Astrocyte (in vitro differentiated cells and primary cell): ENCODE data around the gene TMEM63B. TPM values are rescaled to one million over a fixed set of nuclear protein-coding genes. Genes with fewer than 3 reads are reported as not detected.

Experiments used
- DNase-seq: peaks from one replicate; pipeline ENCODE4 v3.0.0-alpha.2; 2010; ENCODE audit warnings: low read depth
- FAIRE-seq: peaks from 2 replicates; lab custom pipeline; 2011; peaks lifted over from hg19 to GRCh38; lab: Jason Lieb, UNC
- H2AFZ ChIP-seq: 2 replicates; pipeline ENCODE4 v1.6.0; 2012; ENCODE audit warnings: low read depth, low read length, inconsistent platforms
- H3K27ac ChIP-seq: 2 replicates; pipeline ENCODE4 v1.5.1; 2011; ENCODE audit warnings: low read depth, low read length, inconsistent platforms
- H3K27me3 ChIP-seq: 2 replicates; pipeline ENCODE4 v1.6.0; 2011; ENCODE audit warnings: low read length, inconsistent platforms; ENCODE audit not compliant: insufficient read depth
- H3K36me3 ChIP-seq: 2 replicates; pipeline ENCODE4 v1.5.1; 2011; ENCODE audit warnings: low read length, inconsistent platforms; ENCODE audit not compliant: insufficient read depth
- H3K4me1 ChIP-seq: 2 replicates; pipeline ENCODE4 v1.5.1; 2011; ENCODE audit warnings: low read length, inconsistent platforms; ENCODE audit not compliant: insufficient read depth
- H3K4me2 ChIP-seq: 2 replicates; pipeline ENCODE4 v1.6.0; 2012; ENCODE audit warnings: low read length, inconsistent platforms
- H3K4me3 ChIP-seq: 2 replicates; pipeline ENCODE4 v1.5.1; 2011; ENCODE audit warnings: low read depth, mild to moderate bottlenecking, low read length, inconsistent platforms; ENCODE audit not compliant: insufficient read depth
- H3K79me2 ChIP-seq: 2 replicates; pipeline ENCODE4 v1.6.0; 2012; ENCODE audit warnings: mild to moderate bottlenecking, low read length, inconsistent platforms; ENCODE audit not compliant: insufficient read depth
- H3K9ac ChIP-seq: 2 replicates; pipeline ENCODE4 v1.6.0; 2012; ENCODE audit warnings: mild to moderate bottlenecking, low read length, inconsistent platforms
- H3K9me3 ChIP-seq: 2 replicates; pipeline ENCODE4 v1.5.1; 2012; ENCODE audit warnings: low read depth, mild to moderate bottlenecking, low read length, inconsistent platforms; ENCODE audit not compliant: insufficient read depth
- H4K20me1 ChIP-seq: 2 replicates; pipeline ENCODE4 v1.6.0; 2012; ENCODE audit warnings: low read length, inconsistent platforms; ENCODE audit not compliant: insufficient read depth
- H3K27ac Mint-ChIP-seq: one replicate; pipeline ENCODE4 v1.8.0; 2021; ENCODE audit warnings: mild to moderate bottlenecking, mixed read lengths; ENCODE audit not compliant: unreplicated experiment
- H3K27me3 Mint-ChIP-seq: one replicate; pipeline ENCODE4 v1.8.0; 2021; ENCODE audit warnings: low read depth, mixed read lengths; ENCODE audit not compliant: unreplicated experiment
- H3K36me3 Mint-ChIP-seq: one replicate; pipeline ENCODE4 v1.8.0; 2021; ENCODE audit warnings: low read depth, mixed read lengths; ENCODE audit not compliant: unreplicated experiment
- H3K4me1 Mint-ChIP-seq: one replicate; pipeline ENCODE4 v1.8.0; 2021; ENCODE audit warnings: low read depth, mixed read lengths; ENCODE audit not compliant: unreplicated experiment
- H3K4me3 Mint-ChIP-seq: one replicate; pipeline ENCODE4 v1.8.0; 2021; ENCODE audit warnings: mild to moderate bottlenecking, moderate library complexity, mixed read lengths; ENCODE audit not compliant: unreplicated experiment
- H3K9me3 Mint-ChIP-seq: one replicate; pipeline ENCODE4 v1.8.0; 2021; ENCODE audit warnings: mild to moderate bottlenecking, mixed read lengths; ENCODE audit not compliant: unreplicated experiment
- EZH2 ChIP-seq: IDR thresholded peaks from 2 replicates; pipeline ENCODE4 v1.6.1; 2012; ENCODE audit warnings: mild to moderate bottlenecking, low read length, inconsistent platforms; ENCODE audit not compliant: insufficient read depth
- total RNA-seq: library from RNA; stranded (reverse); gene quantifications from 2 replicates; pipeline ENCODE4 v1.2.1, GENCODE V29; 2021
- TF ChIP-seq, protein P1 (sequence below): IDR thresholded peaks from 2 replicates; pipeline ENCODE4 v1.5.1; 2011; ENCODE audit warnings: low read depth, mild to moderate bottlenecking, inconsistent platforms, low read length, moderate library complexity; ENCODE audit not compliant: insufficient read depth

TMEM63B gene
- total RNA-seq, 1 donor from 2014 or later = 86.6 TPM

DNA sequence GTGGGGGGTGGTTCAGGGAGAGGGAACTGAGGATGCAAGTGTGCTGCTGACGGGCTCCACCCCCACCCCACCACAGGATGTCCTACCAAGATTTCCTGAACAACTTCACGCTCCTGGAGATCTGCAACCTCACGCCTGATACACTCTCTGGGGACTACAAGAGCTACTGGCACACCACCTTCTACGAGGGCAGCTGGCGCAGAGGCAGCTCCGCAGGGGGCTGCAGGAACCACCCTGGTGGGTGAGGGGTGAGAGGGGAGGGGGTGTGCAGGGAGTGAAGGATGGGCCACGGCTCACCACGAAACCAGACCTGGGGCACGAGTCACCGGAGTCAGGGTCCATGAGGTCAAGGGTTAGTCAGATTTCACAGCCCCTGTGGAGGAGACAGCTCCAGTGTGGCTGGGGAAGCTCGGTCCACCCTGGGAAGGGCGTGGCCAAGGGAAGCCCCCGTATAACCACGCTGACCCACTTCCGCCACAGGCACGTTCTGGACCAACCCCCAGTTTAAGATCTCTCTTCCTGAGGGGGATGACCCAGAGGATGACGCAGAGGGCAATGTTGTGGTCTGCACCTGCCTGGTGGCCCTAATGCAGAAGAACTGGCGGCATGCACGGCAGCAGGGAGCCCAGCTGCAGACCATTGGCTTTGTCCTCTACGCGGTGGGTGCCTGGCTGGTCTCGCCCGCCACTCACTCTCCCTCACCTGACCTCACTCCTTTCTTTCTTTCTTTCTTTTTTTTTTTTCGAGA is 49.6 kb downstream of the TMEM63B start:
- no peak overlapping the region for H3K4me3 Mint-ChIP-seq
- Histone ChIP-seq H2AFZ (no peak overlapping the region), H3K9ac (no peak overlapping the region), H3K4me3 (no peak overlapping the region), H3K27me3 (no peaks in the 10 kb centered on the region), H3K4me1 (peaks cover 20% of the 10 kb centered on the region), H3K79me2 (no peaks in the 10 kb centered on the region), H3K36me3 (no peaks in the 10 kb centered on the region), H3K4me2 (no peak overlapping the region), H3K9me3 (no peaks in the 10 kb centered on the region), H4K20me1 (no peaks in the 10 kb centered on the region), H3K27ac (no peak overlapping the region)
- no peaks in the 10 kb centered on the region for H3K36me3 Mint-ChIP-seq
- H3K4me1 Mint-ChIP-seq = peaks cover 8% of the 10 kb centered on the region
- TF ChIP-seq, protein P1, sequence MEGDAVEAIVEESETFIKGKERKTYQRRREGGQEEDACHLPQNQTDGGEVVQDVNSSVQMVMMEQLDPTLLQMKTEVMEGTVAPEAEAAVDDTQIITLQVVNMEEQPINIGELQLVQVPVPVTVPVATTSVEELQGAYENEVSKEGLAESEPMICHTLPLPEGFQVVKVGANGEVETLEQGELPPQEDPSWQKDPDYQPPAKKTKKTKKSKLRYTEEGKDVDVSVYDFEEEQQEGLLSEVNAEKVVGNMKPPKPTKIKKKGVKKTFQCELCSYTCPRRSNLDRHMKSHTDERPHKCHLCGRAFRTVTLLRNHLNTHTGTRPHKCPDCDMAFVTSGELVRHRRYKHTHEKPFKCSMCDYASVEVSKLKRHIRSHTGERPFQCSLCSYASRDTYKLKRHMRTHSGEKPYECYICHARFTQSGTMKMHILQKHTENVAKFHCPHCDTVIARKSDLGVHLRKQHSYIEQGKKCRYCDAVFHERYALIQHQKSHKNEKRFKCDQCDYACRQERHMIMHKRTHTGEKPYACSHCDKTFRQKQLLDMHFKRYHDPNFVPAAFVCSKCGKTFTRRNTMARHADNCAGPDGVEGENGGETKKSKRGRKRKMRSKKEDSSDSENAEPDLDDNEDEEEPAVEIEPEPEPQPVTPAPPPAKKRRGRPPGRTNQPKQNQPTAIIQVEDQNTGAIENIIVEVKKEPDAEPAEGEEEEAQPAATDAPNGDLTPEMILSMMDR = no peak
- TF ChIP-seq EZH2 = no peak
- no peak overlapping the region for H3K27ac Mint-ChIP-seq
- no peak for FAIRE-seq
- H3K27me3 Mint-ChIP-seq = peaks cover 10% of the 10 kb centered on the region
- H3K9me3 Mint-ChIP-seq = peaks cover 3% of the 10 kb centered on the region
- no peak for DNase-seq

- Histone ChIP-seq H3K4me2 (peak overlapping the region; percentile 2), H3K79me2 (no peaks in the 10 kb centered on the region), H3K36me3 (no peaks in the 10 kb centered on the region), H3K4me1 (peaks cover 20% of the 10 kb centered on the region), H3K4me3 (no peak overlapping the region), H3K9ac (no peak overlapping the region), H3K27ac (no peak overlapping the region), H3K27me3 (no peaks in the 10 kb centered on the region), H3K9me3 (no peaks in the 10 kb centered on the region), H4K20me1 (no peaks in the 10 kb centered on the region), H2AFZ (no peak overlapping the region)
- DNase-seq (peak; percentile 70), FAIRE-seq (no peak)
- Mint-ChIP-seq H3K27ac (no peak overlapping the region), H3K27me3 (peaks cover 7% of the 10 kb centered on the region), H3K4me3 (no peak overlapping the region), H3K4me1 (peaks cover 8% of the 10 kb centered on the region), H3K36me3 (no peaks in the 10 kb centered on the region), H3K9me3 (peaks cover 3% of the 10 kb centered on the region)
- no peak for TF ChIP-seq EZH2
- TF ChIP-seq, protein P1 = no peak
Measured at GRCh38 chr6:44177691-44178423, 50.5 kb downstream of the TMEM63B start.
